ENCODE measurements around the gene CEP85. TPM values are rescaled to one million over a fixed set of nuclear protein-coding genes. Genes with fewer than 3 reads are reported as not detected.

CEP85 gene
- total and polyA plus RNA-seq, 9 of the 15 experiments (the other 6 are each of a cell fraction or from before 2014, with no cell fraction given): 42.1 to 140 (median 92.6) TPM

DNA sequence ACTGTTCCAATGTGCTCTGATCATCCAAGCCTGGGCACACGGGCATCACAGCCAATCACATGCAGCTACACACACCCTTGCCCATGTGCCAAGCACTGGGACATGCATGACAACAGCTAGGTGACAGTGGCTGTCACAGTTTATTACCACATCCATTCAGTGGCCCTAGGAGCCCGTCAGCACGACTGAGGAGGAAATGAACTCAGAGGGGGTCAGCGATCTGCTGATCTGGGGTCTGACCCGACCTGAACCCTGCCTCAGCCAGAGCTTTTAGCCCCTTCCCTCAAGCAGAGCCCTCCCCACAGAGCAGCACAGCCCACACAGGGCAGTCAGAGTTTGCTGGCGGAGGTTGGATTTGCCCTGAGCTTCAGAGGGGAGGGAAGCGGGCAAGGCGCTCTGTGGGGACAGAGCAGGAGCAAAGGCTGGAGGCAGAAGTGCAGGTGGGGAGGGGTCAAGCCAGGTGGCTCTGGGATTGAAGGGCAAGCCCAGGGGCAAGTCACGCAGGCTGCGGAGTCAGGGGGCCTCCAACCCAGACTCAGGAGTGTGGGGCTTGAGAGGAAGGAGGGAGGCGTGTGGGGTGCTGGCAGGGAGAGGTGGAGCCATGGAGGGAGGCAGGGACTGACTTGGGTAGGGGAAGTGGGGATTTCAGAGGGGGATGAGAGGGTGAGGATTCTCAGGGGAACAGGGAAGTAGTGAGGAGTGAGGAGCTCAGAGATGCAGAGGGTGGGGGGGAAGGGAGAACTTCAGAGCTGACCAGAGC, 56.3 kb downstream of the CEP85 start:
- H3K9me1 ChIP-seq (ENCODE audit: control insufficient read depth, insufficient read depth, low read length): no peaks in the 10 kb centered on the region
- H3K4me3 ChIP-seq: no peak overlapping the region
- H3K79me2 ChIP-seq (ENCODE audit: control insufficient read depth, insufficient read depth, low read length): no peaks in the 10 kb centered on the region
- no peaks in the 10 kb centered on the region for H4K20me1 ChIP-seq (replicated peaks; ENCODE audit: control insufficient read depth, insufficient read depth, low read length)
- ChIA-PET CTCF (ENCODE audit: low intra/inter-chr PET ratio) (interaction anchor here (0.5 to 0.7 kb wide), 2 partner anchors 58 to 311 kb away, joined by 3 read pairs; no protein-coding TSS in a partner anchor), POLR2A (interaction anchor here (0.6 to 1.0 kb wide), 3 partner anchors 10 to 468 kb away, joined by 3 to 4 read pairs (median 3); no protein-coding TSS in a partner anchor)
- TF ChIP-seq, protein P1, sequence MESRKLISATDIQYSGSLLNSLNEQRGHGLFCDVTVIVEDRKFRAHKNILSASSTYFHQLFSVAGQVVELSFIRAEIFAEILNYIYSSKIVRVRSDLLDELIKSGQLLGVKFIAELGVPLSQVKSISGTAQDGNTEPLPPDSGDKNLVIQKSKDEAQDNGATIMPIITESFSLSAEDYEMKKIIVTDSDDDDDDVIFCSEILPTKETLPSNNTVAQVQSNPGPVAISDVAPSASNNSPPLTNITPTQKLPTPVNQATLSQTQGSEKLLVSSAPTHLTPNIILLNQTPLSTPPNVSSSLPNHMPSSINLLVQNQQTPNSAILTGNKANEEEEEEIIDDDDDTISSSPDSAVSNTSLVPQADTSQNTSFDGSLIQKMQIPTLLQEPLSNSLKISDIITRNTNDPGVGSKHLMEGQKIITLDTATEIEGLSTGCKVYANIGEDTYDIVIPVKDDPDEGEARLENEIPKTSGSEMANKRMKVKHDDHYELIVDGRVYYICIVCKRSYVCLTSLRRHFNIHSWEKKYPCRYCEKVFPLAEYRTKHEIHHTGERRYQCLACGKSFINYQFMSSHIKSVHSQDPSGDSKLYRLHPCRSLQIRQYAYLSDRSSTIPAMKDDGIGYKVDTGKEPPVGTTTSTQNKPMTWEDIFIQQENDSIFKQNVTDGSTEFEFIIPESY (CRISPR knock-in tag; IDR thresholded peaks at IDR 0.05): peak; percentile 91
- TF ChIP-seq NELFE (IDR thresholded peaks at IDR 0.05; ENCODE audit: insufficient read depth, insufficient read length) (no peak), PCBP1 (IDR thresholded peaks at IDR 0.05; ENCODE audit: low read depth, low read length, poor library complexity, severe bottlenecking) (no peak), RBBP5 (IDR thresholded peaks at IDR 0.05; ENCODE audit: borderline replicate concordance, insufficient read depth, low read length, poor library complexity, severe bottlenecking) (peak; percentile 28)
- in situ Hi-C loops (cut with MboI) (no loop called here), intact Hi-C loops (cut with micrococcal nuclease) (no loop called here)
- no peak for FAIRE-seq
- H3K36me3 ChIP-seq (ENCODE audit: control insufficient read depth, insufficient read depth, low read length): peaks cover 5% of the 10 kb centered on the region; the same call in 1 of the 3 replicates
- no peak overlapping the region for H2AFZ ChIP-seq (ENCODE audit: low read depth, low read length)
- no peak for ATAC-seq
- no TSS peak for BruUV-seq (replicated peaks)
- no peak for DNase-seq (ENCODE audit: extremely low read depth in 1 of 4, low spot score in 3 of 4)
- H3K27ac ChIP-seq (ENCODE audit: extremely low read depth, low read depth, low read length): no peak overlapping the region
- peaks cover 45 to 62% of the 10 kb centered on the region in 2 experiments for H3K4me1 ChIP-seq (replicated peaks in 1 of 2; ENCODE audit: control insufficient read depth in 2 of 2, insufficient read depth in 2 of 2, low read length in 2 of 2)
- H3K27me3 ChIP-seq (ENCODE audit: control insufficient read depth in 2 of 2, insufficient read depth in 2 of 2, low read length in 2 of 2): no peaks in the 10 kb centered on the region
- no peak overlapping the region for H3K4me2 ChIP-seq (ENCODE audit: insufficient read depth, low read length)
- H3K9me3 ChIP-seq (replicated peaks; ENCODE audit: control insufficient read depth, insufficient read depth, low read depth, low read length): no peaks in the 10 kb centered on the region
- 64% methylated on average over 11 of the region's 11 CpGs for WGBS (ENCODE audit: insufficient coverage, low coverage, missing lambda C conversion rate)
- H3K9ac ChIP-seq (ENCODE audit: insufficient read depth in 1 of 2, low read depth in 2 of 2, low read length in 2 of 2): peak overlapping the region in 1 of 2 experiments; percentile 85; a peak in 3 of 4 replicates

Data from K562 (cell line).